ENCODE results near the gene OR52M1.

GRCh38 chr11:4522752-4523151, 22.2 kb upstream of the OR52M1 start:
- no peak for TF ChIP-seq POLR2A (IDR thresholded peaks at IDR 0.05)
- no peak for TF ChIP-seq CTCF (IDR thresholded peaks at IDR 0.05)
- TF ChIP-seq POLR2AphosphoS5 (IDR thresholded peaks at IDR 0.05; ENCODE audit: insufficient read depth in 1 of 2, low read depth in 1 of 2), result no peak

Measured in vagina (tissue), 2 donors.